Neutrophil (primary cell): ENCODE results near the gene SESTD1.

Experiments used
- H3K27ac ChIP-seq: fragments of 200-600 bp; sonication (generic); 2 replicates; pipeline ENCODE4 v1.5.1; 2016; ENCODE audit warnings: mild to moderate bottlenecking, moderate library complexity
- H3K27me3 ChIP-seq: fragments of 200-600 bp; sonication (generic); 2 replicates; pipeline ENCODE4 v1.6.0; 2016; ENCODE audit warnings: mild to moderate bottlenecking
- H3K36me3 ChIP-seq: fragments of 200-600 bp; sonication (generic); 2 replicates; pipeline ENCODE4 v1.5.1; 2017
- H3K4me1 ChIP-seq, 2 experiments: fragments of 200-600 bp in 1 of 2; sonication (generic) in 1 of 2; 1 replicate in 1 of 2; 2 replicates in 1 of 2; pipeline versions ENCODE4 v1.5.1 to v1.6.1; 2013 to 2016; ENCODE audit warnings: low read depth in 1 of 2, low read length in 1 of 2, mild to moderate bottlenecking in 1 of 2, moderate library complexity in 1 of 2; ENCODE audit not compliant: control insufficient read depth in 1 of 2, insufficient read depth in 1 of 2
- H3K4me3 ChIP-seq, 2 experiments: fragments of 200-600 bp in 1 of 2; sonication (generic) in 1 of 2; 1 replicate in 1 of 2; 2 replicates in 1 of 2; pipeline ENCODE4 v1.5.1; 2013 to 2016; ENCODE audit warnings: low read depth in 1 of 2, low read length in 1 of 2, mild to moderate bottlenecking in 1 of 2, moderate library complexity in 1 of 2
- H3K9me3 ChIP-seq: fragments of 200-600 bp; sonication (generic); 2 replicates; pipeline ENCODE4 v1.5.1; 2016
- TF ChIP-seq, protein P1 (sequence below): fragments of 200-600 bp; sonication (generic); IDR thresholded peaks from 2 replicates; pipeline ENCODE4 v1.5.1; 2016; ENCODE audit warnings: antibody characterized with exemption

Gene SESTD1

DNA sequence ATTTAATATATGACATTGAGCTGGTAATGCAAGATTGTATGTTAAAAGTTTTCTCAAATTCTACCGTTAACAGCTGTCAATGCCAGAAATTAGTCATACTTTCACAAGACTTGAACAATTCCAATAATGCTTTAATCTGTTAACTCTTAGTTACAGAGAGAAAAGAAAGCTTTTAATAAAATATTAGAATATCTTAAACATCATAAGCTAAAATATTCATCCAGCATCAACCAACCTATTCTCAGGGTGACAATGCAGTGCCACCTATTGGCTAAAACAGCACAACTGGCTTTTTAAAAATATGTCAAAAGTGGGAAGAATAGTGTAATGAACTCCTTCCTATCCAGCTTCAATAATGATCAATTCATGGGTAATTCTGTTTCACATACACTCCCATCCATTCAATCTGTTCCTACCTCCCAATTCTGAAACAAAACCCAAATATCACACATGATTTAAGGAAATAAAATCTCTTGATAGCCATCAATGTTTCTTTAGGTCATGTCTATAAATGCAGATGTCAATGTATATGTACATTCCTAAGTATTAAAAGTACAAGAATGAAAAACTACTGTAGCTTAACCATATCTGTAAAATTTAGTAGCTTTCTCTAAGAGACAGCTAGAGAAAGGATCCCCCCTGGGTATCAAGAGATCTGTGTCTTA is 134.9 kb downstream of the SESTD1 start:
- Histone ChIP-seq H3K36me3 (peaks cover 12% of the 10 kb centered on the region), H3K4me1 (no peaks in the 10 kb centered on the region), H3K9me3 (no peaks in the 10 kb centered on the region), H3K27ac (no peak overlapping the region), H3K27me3 (no peaks in the 10 kb centered on the region), H3K4me3 (no peak overlapping the region)
- TF ChIP-seq, protein P1, sequence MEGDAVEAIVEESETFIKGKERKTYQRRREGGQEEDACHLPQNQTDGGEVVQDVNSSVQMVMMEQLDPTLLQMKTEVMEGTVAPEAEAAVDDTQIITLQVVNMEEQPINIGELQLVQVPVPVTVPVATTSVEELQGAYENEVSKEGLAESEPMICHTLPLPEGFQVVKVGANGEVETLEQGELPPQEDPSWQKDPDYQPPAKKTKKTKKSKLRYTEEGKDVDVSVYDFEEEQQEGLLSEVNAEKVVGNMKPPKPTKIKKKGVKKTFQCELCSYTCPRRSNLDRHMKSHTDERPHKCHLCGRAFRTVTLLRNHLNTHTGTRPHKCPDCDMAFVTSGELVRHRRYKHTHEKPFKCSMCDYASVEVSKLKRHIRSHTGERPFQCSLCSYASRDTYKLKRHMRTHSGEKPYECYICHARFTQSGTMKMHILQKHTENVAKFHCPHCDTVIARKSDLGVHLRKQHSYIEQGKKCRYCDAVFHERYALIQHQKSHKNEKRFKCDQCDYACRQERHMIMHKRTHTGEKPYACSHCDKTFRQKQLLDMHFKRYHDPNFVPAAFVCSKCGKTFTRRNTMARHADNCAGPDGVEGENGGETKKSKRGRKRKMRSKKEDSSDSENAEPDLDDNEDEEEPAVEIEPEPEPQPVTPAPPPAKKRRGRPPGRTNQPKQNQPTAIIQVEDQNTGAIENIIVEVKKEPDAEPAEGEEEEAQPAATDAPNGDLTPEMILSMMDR, result no peak

DNA sequence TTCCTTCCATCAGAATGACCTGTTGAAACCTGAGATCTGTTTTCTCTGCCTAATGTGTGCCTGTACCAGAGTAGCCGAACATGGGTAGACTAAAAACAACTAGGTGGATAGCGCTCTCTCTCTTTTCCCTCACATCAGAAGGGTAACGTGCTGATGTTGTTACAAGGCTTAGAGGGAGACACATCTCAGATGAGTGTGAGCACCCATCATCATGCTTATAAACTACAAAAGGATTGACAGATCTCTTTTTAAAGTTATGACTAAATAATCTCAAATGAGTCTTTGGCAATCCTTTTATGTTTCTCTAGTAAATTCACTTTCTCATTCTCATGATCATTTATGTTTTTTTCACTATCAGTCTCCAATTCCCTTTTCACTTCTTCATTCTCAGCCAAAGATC is 139.2 kb downstream of the SESTD1 start:
- TF ChIP-seq, protein P1, result no peak
- no peaks in the 10 kb centered on the region for H3K36me3 ChIP-seq
- H3K27ac ChIP-seq, result no peak overlapping the region
- H3K4me1 ChIP-seq, result no peaks in the 10 kb centered on the region
- no peaks in the 10 kb centered on the region for H3K9me3 ChIP-seq
- H3K4me3 ChIP-seq, result no peak overlapping the region
- H3K27me3 ChIP-seq, result no peaks in the 10 kb centered on the region

DNA sequence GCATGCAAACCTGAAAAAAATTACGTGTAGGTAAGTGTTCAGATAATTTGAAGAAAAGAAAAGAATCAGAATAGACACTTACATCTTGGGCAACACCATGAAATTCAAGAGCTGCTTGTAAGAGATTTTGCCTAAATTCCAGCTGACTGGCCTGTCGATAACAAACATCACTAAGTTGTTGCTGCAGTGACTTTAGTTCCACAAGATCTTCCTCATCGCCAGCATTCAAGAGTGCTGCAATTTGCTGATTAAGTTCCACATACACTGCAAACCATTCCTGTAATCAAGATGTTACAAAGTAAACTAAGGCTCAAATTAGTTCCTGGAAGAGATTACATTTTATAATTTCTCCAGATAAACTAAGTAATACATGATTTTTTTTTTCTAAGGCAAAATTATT is 140.3 kb downstream of the SESTD1 start:
- H3K36me3 ChIP-seq, result peaks cover 6% of the 10 kb centered on the region
- no peaks in the 10 kb centered on the region for H3K4me1 ChIP-seq
- H3K27me3 ChIP-seq, result no peaks in the 10 kb centered on the region
- no peak overlapping the region for H3K27ac ChIP-seq
- H3K9me3 ChIP-seq, result no peaks in the 10 kb centered on the region
- TF ChIP-seq, protein P1, result no peak
- H3K4me3 ChIP-seq, result no peak overlapping the region

DNA sequence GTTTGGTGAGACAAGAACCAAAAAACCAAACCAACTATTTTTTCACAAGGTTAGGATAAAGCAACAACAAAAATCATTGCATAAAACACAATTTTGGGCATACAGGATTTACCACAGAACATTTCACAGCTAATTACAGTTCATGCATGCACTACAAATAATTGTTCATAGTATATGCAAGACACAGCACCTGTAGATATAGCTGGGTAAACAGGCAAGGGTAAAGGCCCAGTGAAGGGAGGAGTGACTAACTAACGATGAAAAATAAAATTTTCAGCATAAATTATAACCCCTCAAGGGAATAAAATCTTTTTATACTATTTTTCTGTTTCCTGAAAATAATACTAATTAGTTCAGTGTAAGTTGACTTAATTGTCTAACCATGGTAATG is 141.4 kb downstream of the SESTD1 start:
- H3K27me3 ChIP-seq, result no peaks in the 10 kb centered on the region
- no peaks in the 10 kb centered on the region for H3K9me3 ChIP-seq
- peaks cover 6% of the 10 kb centered on the region for H3K36me3 ChIP-seq
- no peak overlapping the region for H3K27ac ChIP-seq
- H3K4me1 ChIP-seq, result no peaks in the 10 kb centered on the region
- H3K4me3 ChIP-seq, result no peak overlapping the region
- TF ChIP-seq, protein P1, result no peak

DNA sequence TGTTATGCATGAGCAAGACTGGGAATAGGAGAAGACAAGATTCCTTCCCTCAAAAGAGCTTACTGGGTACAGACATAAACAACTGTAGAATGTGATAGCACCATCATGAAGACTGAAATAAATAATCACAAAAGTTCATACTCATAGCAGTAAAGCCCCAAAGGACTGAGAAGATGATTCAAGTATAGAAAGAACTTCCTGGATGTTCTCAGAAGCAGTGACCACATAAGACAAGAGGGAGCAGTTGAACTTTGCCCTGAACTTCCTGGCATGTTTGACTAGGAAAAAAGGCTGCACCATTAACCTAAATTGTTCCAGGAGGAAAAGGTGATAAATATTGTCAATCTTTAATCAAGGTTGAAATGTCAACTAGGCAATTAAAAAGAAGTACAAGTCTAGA is 156.9 kb downstream of the SESTD1 start:
- TF ChIP-seq, protein P1, result no peak
- H3K27ac ChIP-seq, result no peak overlapping the region
- H3K9me3 ChIP-seq, result no peaks in the 10 kb centered on the region
- H3K27me3 ChIP-seq, result no peaks in the 10 kb centered on the region
- no peaks in the 10 kb centered on the region for H3K4me1 ChIP-seq
- H3K4me3 ChIP-seq, result no peak overlapping the region
- H3K36me3 ChIP-seq, result peaks cover 43% of the 10 kb centered on the region
